ENCODE measurements around the gene CCDC188.

CCDC188 gene

DNA sequence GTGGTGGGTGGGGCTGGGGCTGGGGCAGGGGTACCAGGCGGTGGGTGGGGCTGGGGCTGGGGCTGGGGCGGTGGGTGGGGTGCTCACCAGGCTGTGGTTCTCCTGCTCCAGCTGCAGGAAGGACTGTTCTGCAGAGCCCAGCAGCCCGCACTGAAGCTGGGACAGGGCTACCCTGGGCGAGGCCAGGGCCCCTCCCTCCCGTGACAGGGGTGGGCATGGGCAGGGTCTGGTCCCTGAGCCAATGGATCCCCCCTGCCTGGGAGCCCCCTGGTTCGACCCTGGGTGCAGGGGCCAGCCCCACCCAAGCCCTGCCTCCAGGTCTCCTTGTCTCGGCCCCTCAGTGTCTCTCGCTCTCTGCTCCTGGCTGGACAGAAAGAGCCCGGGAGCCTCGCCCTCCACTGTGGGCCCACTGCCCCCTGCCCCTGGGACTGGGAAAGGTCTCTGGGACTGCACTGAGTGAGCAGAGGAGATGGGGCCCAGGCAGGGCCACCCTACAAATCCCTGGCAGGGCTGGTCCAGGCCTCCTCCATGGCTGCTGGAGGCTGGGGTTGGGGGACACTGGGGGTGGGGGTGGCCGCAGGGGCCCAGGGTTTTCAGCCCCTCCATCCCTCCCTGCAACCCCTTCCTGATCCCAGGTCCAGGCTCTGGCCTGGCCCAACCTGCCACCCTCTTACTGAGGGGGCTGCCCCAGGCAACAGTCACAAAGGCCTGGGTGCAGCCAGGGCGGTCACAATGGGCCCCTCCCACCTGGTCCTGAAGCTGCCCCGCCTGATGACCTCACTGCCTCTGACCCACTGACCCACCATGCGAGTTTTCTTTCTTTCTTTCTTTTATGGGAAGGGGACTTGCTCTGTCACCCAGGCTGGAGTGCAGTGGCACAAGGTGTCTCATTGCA lies at the start of gene CCDC188:
Gene CCDC188 (minus strand): TSS at position 675 of the 895 bp plus-strand sequence. CDS start 69 bp downstream, at position 606.
- FAIRE-seq: no peak

DNA sequence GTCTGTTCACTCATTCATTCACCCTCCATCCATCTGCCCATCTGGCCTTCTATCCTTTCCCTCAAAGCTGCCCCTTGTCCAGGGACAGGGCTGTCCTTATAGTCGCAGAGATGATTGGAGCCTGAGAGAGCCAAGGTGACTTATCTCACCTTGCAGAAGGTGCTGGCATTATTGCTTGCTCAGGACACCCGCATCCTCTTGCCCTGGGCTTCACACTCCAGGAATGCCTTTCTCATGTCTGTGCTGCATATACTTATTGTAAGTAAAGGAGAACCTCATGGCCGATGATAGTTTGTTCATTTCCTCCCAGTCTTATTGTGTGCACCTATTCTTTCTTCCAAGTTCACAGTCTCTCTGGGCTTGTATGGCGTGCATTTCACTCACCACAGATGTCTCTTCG lies 49.1 kb upstream of the CCDC188 start:
- FAIRE-seq: no peak

DNA sequence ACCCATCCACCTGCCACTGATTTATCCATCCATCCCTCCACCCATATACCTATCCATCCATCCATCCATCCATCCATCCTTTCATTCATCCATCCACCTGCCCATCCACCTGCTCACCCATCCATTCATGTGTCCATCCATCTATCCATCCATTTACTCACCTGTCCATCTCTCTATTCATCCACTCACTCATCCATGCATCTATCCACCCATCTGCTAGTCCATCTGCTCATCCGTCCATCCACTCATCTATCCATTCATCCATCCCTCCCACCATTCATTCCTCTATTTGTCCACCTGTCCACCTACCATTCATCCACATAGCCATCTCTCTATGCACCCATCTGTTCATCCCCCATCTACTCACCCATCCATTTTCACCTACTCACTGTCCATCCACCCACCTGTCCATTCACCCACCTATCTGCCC lies 48.6 kb upstream of the CCDC188 start:
- FAIRE-seq: no peak

DNA sequence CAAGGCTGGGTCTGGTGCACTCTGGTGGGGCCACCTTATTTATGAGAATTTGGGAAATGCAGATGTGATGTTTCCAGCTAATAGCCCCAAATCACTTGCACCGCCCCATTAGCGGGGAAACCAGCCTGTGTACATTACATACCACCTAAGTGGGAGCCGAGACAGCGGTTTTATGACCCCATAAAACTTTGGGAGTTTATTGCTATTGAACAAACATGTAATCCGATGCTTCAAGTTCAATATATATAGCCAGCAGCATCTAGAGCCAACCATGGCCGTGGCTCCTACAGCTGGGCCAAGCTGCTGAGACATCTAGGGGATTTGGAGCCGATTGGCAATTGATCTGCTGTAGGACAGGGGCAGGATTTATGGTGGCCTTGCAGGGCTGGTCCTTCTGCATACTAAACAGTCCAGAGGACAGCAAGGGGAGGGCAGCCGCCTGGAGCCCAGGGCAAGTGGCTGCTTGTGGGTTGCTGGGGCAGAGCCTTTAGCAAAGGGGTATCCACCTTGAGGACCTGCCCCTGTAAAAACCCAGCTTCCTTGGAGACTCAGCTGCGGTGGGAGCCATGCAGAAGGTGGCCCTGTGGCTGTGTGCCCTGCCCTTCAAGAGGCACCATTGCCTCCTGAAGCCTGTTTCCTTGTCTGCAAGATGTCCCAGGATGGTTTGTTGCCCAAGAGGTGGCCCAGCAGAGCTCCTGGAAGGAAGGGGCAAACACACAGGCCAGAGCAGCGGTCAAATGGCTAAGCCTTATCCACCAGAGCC lies 47.9 kb upstream of the CCDC188 start:
- no peak for FAIRE-seq

DNA sequence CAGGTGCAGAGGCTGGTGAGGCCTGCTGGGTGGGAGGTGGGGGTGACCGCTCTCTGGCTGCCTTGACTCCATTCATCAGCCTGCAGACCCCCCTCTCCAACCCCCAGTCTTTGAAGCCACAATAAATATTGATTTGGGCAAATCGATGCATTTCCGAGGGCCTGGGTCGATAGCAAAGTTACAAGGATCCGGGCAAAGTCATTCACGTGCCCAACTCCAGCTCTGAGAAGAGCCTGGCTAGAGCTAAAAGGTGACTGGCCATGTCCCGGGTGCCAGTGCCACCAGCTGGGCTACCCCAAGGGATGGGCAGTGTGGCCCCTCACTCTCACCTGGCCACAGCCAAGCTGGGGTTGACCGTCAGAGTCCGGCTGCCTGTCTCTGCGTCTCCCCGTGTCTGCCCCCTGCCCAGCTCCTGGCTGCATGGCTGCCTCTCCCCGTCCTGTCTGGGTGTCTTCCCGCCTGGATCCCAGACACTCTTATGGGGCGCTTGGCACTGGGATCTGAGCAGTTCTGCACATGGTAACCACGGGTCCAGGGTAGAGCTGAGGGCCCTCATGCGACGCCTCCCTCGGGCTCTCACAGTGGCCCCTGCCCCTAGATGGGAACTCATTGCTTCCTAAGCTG lies 46.7 kb upstream of the CCDC188 start:
- no peak for FAIRE-seq

DNA sequence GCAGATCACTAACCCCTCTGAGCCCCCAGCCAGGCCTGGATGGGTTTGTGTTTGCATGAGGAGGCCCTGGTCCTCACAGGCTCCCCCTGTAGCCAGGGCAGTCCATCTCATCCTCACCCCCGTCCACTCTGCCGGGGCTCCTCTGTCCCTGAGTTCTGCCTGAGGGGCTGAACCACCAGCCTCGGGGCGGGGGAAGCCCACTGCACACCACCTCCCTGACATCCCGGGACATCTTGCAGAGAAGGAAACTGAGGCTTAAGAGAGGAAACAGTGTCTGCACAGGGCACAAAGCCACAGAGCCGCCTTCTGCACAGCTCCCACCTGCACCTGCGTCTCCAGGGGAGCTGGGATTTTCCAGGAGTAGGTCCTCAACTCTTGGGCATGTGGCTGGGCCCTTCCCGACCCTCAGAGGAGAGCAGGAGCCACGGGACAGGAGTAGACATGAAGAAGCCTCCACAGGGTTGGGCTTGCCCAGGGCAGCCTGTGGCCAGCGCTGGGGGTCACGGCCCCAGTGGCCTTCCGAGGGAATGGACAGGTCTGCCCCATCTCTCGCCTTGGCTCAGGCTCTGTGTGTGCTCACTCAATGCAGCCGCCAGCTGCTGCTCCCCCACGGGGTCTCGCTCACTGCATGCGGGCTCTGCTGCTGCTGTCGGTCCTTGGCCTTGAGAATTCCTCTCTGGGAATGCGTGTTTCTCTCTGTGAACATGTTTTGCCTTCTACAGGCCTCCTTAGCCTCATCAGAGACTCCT lies 45.4 kb upstream of the CCDC188 start:
- FAIRE-seq: no peak

DNA sequence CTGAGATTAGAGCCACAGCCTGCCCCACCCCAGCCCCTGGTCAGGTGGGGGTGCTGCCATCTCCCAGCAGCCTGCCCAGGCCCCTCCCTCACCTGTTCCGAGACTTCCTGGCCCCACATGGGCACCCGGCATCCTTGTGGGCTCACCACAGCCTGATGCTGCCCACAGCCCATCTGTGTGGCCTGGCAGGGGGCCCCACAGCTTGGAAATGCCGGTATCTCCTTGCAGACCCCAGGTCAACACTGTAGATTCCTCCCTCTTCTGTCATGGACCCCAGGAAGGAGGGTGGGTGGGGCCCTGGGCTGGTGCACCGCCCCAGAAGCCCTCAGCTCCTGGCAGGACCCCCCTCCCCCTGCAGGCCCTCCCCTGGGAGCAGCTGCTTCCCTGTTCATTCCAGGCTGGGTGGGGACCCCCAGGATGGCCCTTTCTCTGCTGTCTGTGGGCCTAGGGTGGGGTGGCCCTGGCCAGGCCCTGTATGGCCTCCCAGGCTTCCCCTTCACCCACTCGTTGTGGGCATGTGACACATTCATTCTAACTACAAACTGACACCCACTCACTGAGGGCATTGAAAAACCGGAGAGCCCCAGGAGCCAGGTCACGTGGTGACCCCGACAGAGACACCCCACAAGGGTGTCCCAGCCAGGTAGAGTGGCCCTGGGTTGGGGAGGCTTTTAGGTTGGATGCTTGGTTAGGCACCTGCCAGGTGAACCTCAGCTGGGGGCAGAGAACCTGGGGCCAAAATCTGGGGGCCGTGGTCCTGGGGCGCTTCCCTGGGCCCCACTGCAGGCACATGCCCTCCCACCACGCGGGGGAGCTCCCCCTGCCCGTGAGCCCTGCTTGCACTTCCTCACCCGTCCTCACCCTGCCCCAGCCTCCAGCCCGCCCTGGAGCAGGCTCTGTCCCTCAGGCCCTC lies 44.1 kb upstream of the CCDC188 start:
- no peak for FAIRE-seq

DNA sequence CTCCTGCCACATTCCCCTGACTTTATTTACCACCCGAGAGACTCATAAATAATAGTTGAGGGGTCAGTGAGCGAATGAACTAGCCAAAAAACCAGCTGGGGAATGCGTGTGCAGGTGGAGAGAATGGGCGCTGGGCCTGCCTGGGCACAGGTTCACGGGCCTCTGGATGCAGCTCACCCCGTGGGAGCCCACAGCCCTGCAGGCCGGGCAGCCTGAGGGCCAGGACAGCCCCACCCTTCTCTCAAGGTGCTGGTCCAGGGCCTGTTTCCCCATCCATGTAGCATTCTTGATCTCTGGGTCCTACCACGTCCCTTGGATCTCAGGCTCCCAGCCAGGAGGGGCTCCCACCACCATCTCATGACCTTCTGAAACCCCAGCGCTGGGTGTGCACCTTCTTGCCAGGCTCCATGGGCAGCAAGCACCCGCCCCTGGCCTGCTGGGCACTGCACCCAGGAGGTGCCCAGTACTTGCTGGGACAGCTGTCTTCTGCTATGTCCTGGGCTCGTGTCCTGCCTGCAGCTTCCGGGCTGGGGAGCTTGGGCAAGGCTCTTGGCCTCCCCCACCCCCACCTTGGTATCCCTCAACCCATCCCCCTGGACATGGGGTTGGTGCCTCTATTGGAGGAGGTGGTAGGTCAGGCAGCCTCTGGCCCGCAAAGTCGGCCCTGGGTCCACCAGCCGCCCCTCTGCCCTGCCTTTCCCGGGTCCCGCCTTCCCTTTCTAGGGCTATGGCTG lies 43.1 kb upstream of the CCDC188 start:
- FAIRE-seq: no peak

DNA sequence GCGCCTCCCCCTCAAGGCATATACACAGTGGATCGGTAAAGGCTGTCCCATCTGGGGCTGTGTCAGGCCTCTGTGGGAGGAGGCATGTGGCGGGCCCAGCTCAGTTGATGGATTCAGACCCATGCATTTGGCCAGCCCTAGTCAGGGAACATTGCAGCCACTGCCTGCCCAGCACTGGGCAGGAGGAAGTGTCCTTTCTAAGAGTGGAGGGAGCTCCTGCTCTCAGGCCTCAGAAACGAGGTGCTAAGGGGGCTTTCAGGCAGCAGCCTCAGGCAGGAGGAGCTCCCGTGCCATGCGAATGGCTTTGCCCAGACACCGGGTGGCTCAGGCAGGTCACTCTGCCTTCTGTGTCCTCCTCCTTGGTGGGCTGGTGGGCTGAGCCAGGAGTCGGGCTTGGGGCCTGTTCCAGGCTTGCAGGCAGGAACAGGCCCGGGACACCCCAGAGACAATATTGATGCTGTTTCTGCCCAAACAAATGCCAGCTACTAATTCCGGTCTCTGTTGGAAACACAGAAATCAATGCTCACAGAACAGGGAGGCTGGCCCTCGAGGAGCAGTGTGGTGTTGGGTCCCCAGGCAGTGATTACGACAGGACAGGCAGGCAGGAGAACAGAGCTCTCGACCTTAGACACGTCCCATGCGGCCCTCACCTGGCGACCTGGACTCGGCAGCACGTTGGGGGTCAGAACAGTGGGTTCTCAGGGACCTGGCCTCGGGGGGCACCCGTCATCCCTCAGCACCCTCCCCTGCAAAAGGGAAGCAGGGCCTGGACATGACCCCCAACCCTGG lies 42.3 kb upstream of the CCDC188 start:
- no peak for FAIRE-seq

DNA sequence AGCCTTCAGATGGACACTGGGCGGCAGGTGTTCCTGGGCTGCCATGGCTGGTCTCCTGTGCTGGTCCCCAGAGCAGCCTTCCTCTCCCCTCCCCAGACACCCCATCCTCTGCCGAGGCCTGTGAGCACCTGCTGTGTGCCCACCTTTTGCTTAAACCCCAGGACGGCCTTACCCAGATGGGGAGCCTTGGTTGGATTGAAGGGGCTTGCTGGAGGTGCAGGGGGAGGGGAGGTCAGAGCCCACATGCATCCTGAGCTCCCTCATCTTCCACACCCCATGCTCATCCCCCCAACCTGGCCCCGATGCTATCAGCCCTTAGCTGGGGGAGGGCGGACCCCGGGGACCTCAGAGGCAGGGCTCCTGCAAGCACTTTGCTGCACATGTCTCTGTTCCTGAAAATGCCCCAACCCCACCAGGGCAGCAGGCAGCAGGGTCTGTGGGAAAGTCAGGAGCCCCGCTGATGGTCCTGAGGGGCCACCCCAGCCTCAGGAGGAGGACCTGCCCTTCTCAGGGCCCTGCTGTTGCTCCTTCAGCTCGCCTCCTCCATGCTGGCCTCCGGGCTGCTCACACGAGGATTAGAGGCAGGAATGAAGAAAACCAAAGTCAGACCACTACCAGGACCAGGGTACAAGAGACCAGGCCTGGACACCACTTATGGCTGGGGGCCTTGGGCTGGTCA lies 41.6 kb upstream of the CCDC188 start:
- no peak for FAIRE-seq

DNA sequence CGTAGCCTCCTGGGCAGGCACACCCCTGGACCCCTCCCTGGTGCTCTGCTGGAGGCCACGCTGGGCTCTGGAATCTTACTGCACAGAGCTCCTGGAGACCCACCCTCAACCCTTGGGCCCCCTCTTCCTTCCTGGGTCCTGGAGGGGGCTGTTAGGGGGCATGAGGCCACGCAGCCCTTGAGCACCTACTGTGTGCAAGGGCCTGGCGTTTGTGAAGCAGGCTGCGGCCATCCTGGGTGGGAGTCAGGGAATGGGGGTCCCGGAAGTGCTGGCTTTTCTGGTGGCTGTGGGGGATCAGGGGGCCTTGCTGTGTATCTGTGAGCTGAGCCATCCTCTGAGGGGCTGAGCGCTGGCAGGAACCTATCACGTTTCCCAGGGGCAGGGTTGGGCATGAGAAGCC lies 40.9 kb upstream of the CCDC188 start:
- no peak for FAIRE-seq

DNA sequence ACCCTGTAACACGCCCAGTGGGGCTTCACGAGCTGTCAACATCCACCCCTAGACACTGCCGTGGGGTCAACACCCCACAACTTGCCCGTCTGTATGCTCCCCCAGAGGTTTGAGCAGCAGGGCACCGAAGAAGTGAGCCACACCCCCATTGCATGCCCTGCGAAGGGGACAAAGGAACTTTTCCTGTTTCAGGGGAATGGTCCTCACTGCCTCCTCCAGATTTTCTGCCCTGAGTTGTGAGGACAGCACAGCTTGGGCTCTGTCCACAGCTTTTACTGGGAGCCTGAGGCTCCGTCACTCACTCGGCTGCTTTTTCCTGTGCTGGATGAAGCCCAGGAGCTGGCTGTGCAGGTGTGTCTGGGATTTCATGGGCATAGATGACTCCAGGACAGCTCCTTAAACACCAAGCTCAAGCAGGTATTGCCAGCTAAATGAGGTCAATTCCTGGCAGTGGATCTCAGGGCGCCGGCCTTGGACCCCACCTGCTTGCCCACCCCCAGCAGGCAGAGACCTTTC lies 40.2 kb upstream of the CCDC188 start:
- FAIRE-seq: no peak

DNA sequence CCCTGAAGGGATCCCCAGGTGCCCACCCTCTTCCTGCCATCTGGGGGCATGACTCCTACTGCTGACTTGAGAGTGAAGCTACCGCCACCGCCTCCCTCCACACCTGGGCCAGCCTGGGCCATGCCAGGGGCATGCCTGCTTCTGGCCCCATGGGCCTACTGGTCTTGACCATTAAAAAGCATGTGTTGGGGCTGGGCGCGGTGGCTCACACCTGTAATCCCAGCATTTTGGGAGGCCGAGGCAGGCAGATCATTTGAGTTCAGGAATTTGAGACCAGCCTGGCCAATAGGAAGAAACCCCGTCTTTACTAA lies 37.7 kb upstream of the CCDC188 start:
- FAIRE-seq: no peak

DNA sequence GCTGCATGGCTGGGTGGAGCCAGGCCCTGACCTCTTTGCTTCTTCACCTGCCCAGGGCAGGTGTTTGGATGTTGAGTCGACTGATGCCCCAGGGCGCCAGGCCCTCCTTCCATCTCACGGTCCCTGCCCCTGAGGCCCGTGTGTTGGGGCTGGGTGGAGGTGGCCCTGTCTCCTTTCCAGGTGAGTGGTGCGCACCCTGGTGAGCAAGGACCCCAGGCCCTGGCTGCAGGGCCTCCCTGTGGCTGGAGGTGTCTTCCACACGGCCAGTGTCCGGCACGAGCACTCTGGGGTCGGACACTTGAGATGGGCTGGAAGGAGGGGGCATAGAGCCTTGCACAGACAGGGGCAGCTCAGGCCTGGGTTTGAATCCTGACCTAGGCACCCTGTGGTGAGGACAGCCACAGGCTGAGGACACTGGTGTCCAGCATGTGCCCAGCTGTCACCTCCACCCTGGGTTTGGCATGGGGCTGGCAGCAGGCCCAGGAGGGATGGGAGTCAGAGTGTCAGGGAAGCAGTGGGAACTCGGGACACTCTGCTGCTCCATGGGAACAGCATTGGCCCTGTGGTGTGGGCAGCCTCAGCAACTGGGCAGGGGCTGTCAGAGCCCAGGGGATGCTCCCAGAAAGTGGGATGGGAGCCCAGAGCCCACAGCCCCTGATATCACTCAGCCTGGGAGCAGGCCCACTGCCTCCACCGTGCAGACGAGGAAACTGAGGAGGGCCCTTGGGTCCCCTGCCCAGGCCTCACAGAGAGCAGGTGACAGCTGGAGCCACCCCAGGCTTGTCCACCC lies 37.1 kb upstream of the CCDC188 start:
- FAIRE-seq: no peak

DNA sequence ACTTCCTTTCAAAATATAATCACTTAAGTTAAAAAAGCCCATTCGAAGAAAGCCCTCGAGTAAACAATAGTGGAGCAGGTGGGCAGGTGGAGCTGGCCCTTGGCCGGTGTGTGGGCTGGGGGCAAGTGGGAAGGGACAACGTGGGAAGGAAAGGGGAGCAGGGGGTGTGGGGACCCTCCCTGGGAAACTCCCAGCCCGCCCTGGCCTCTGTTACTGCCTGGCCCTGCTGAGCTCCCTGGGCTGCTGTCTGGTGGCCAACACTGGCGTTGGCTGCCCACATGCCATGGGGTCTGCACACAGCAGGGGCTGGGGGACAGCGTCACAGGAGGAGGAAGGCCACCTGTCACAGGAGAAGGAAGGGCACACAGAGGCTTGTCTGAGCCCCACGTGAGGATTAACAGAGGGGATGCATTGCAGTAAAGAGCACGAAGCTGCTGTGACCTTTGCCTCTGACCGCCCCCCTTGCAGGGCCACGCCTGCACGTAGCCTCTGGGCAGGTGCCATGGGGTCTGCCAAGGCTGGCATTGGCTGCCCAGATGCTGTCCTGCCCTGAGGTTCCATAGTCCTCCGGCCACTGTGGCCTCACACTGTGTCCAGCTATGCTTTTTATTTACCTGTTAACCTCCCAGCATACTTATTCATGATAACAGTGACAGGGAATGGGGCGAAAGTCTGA lies 36.2 kb upstream of the CCDC188 start:
- FAIRE-seq: no peak

DNA sequence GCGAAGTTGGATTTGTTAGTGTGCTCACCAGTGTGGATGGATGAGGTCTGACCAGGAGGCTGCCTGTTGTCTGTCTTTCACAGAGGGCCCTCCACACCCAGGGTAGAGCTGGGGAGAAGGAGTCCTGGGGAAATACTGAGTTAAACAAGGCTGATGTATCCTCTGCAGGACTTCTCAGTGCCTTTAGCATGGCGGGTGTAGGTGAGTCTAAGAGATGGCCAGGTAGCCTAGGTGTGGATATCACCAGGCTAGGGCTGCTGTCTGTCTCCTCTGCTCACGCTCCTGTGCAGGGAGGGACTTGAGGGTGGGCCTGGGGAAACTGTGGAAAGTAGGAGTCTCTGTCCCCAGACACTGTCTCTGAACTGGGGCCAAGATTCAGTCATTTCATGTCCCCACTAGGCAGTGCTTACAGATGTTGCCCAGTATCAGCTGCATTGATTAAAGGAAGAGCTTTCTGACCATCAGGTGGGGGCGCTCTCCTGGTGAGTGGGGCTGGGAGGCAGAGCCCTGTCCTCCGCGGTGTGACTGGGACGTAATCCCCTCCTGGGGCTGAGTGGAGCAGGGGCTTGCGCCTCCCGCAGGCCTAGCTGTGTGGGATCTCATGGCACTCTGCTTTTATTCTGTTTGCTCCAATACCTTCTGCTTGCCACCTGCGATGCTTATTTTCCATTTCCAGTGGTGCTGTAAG lies 35.5 kb upstream of the CCDC188 start:
- no peak for FAIRE-seq

DNA sequence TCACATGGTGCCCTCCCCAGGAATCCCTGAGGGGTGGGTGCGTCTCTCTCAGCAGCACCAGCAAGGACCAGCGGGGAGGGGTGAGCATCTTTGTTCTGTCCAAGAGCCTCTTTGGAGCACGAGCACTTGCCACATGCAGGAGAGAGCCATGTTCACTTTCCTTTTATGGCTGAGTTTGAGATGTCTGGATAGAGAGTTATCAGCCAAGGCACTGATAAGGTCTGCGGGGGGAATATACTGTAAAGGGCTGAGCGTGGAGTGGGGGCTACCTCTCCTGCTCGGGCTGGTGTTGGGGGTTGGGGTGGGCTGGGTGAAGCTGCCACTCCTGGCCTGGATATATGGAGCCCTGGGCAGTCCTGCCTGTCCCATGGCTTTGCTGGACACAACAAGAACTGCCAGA lies 34.9 kb upstream of the CCDC188 start:
- FAIRE-seq: no peak
